Fibroblast of mammary gland (primary cell): ENCODE results near the gene NTF4.
A peak's percentile ranks its signal among the peaks of the same experiment; 100 is the strongest.

ENCODE experiments used
- DNase-seq: peaks from one replicate; pipeline ENCODE4 v3.0.0-alpha.2; 2010; ENCODE audit warnings: low read depth
- H3K4me3 ChIP-seq: 2 replicates; pipeline ENCODE4 v1.5.1; 2011; ENCODE audit warnings: low read depth, mild to moderate bottlenecking, low read length, moderate library complexity; ENCODE audit not compliant: control insufficient read depth
- TF ChIP-seq, protein P1 (sequence below): conservative IDR thresholded peaks from 2 replicates; pipeline ENCODE4 v1.5.1; 2011; ENCODE audit warnings: low read depth, low read length, inconsistent platforms; ENCODE audit not compliant: control insufficient read depth, insufficient read depth

The NTF4 gene

DNA sequence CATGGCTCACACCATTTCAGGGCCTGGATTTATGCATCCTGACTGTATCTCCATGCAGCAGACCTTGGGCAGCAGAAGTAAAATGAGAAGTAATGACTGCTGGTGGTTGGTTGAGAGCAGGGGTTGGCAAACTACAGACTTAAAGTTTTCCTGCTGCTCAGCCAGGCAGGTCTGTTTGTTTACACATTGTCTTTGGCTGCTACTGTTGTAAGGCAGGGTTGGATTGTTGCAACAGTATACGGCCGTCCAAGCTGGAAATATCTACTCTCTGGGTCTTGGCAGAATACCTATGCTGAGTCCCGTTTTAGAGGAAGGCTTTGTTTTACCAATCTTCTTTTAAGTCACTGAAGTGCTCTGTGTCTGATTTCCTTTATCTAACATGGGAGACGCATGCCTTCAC is 34.2 kb upstream of the NTF4 start:
- TF ChIP-seq, protein P1, sequence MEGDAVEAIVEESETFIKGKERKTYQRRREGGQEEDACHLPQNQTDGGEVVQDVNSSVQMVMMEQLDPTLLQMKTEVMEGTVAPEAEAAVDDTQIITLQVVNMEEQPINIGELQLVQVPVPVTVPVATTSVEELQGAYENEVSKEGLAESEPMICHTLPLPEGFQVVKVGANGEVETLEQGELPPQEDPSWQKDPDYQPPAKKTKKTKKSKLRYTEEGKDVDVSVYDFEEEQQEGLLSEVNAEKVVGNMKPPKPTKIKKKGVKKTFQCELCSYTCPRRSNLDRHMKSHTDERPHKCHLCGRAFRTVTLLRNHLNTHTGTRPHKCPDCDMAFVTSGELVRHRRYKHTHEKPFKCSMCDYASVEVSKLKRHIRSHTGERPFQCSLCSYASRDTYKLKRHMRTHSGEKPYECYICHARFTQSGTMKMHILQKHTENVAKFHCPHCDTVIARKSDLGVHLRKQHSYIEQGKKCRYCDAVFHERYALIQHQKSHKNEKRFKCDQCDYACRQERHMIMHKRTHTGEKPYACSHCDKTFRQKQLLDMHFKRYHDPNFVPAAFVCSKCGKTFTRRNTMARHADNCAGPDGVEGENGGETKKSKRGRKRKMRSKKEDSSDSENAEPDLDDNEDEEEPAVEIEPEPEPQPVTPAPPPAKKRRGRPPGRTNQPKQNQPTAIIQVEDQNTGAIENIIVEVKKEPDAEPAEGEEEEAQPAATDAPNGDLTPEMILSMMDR: no peak
- H3K4me3 ChIP-seq: no peak overlapping the region
- DNase-seq: no peak

DNA sequence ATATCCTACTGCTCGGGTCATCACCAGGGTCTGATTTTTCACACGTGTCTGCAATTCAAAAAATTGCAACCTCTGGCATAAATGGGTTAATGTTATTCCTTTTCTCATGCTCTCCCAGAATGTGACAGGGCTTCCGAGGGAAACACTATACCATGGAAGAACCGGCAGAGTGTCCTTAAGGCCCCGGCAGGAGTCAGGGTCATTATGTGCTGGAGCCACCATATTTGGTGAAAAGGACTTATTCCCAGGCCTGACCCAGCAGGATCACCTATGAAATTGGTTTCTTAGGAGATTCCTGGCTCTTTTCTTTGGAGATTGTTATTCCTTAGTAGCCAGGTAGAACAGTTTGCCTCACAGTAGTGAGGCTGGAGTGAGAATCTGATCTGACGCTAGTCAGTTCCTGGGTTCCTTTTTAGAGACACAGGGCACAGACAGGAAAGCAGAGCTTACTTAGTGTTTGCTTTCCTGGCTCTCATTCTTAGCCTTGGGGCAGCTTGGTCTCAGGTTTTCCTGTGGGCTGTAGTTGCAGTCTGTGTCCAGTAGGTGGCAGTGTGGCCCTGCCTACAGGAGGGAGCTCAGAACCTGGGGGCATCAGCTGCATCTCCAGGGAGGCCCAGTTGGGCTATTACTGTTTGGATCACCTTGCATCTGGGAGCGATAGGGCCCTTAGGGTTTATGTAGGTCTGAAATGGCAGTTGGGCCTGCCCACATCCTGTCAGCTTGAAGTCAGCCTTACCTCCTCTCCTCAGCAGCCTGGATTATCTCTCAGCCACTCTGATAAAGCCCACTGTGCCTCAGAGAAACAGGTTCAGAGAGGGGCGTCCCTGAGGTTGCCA is 33.1 kb upstream of the NTF4 start:
- peak; percentile 70 for DNase-seq
- H3K4me3 ChIP-seq: no peak overlapping the region
- TF ChIP-seq, protein P1: peak; percentile 99

DNA sequence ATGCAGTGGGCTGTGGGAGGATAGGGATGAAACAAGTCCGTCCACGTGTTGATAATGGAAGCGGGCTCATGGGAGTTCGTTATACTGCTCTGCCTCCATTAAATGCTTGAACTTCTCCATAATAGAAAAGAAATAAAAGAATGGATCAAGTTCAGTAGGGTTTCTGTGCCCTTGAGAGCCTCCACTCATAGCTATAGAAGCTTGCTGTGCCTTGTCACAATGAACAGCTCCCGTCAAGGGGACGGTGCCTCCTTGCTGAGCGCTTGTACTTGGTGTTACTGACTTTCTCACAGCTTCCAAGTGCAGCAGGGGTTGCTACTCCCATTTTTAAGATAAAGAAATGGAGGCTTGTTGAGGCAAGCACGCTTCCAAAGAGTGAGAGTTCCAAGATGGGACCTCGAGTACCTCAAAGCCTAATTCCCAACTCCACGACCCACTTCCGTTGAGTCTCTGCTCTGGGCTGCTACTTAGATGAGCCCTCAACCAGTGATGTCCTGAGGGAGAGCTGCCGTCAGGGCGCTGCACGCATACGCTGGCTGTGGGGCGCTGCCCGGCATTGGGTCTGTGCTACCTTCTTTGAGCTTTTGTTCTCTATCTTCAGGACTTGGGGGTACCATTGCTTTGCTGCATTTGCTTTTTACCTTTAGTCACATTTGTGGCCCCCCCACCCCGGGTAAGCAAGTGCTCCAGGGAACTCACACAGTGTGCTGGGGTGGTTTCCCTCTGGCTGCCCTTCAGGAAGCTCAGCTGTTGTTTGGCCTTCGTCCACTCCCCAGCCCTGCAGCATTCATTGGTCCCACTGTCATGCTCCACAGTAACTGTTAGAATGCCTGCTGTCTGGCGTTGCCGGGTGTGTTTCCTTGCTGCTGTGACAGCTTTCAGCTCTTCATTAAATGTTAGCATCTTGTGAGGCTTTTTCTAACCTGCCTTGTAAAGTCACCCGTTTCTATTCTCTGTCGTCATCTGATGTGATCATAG is 30.2 kb upstream of the NTF4 start:
- TF ChIP-seq, protein P1: no peak
- no peak for DNase-seq

DNA sequence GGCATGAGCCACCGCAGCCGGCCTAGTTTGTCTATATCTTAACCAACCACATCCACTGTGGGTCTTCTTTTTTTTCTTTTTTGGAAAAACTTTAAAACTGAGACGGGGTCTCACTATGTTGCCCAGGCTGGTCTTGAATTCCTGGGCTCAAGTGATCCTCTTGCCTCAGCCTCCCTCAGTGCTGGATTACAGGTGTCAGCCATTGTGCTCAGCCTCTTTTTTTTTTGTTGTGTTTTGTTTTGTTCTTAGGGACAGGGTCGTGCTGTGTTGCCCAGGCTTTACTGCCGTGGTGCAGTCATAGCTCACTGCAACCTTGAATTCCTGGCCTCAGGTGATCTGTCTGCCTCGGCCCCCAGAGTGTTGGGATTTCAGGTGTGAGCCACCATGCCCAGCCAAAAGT is 28.1 kb upstream of the NTF4 start:
- DNase-seq: no peak
- no peak overlapping the region for H3K4me3 ChIP-seq
- TF ChIP-seq, protein P1: no peak

More for the DNA sequence above, 30.2 kb upstream of the NTF4 start:
- H3K4me3 ChIP-seq: no peak overlapping the region

DNA sequence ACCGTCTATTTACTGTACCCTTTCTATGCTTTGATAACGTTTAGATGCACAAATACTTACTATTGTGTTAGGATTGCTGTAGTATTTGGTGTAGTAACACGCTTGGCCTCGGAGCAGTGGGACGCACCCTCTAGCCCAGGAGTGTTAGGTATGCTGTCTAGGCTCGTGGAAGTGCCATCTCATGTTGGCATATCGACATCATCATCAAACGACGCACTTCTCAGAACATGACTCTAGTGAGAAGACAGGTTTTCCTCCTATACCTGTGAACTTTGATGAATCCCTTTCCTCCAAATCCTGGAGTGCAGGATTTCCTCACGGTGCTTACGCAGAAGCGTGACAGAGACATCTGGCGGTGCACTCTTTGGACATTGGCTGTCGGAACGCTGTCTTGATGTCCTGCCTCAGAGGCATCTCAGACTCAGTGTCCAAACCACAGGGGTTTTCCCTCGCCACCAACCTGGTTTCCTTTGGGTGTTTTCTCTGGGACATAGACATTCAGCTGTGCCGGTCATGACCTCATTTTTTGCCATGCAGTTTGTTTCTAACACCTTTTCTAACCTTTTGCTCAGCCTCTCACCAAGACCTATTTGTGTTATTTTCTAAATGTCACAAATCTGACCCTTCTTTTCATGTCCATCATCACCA is 26.9 kb upstream of the NTF4 start:
- no peak overlapping the region for H3K4me3 ChIP-seq
- no peak for DNase-seq
- TF ChIP-seq, protein P1: no peak

DNA sequence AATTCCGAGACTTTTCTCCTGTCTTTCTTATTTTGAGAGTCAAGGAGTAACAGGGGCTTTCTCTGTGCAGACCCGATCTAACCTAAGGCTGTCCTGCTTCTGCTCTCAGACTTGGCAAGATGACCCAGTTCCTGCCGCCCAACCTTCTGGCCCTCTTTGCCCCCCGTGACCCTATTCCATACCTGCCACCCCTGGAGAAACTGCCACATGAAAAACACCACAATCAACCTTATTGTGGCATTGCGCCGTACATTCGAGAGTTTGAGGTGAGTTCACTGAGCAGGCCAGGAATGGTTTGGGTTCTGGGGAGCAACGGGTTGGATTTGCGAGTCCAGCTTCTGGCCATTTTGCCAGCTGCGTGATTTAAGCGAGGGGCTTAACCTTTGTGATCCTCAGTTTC is 21.7 kb upstream of the NTF4 start:
- no peak for DNase-seq
- H3K4me3 ChIP-seq: peak overlapping the region; percentile 96
- TF ChIP-seq, protein P1: no peak
